Gastrocnemius medialis (tissue), 4 donors: ENCODE measurements around the gene SCAF1. TPM values are rescaled to one million over a fixed set of nuclear protein-coding genes. Genes with fewer than 3 reads are reported as not detected.

Experiments
- ATAC-seq, 2 donors: fragments of 150-250 bp; one replicate each; pipeline ENCODE4 v1.9.1; 2016
- DNase-seq, 2 donors: peaks; one replicate each; pipeline ENCODE4 v3.0.0-alpha.2; 2019
- H3K27ac ChIP-seq, 4 donors: fragments of 200-600 bp; sonication (generic); 1 replicate in 1 of 4; 2 replicates in 3 of 4; pipeline ENCODE4 v1.5.1; 2016 to 2018; ENCODE audit warnings: mild to moderate bottlenecking in 2 of 4, moderate library complexity in 1 of 4
- H3K27me3 ChIP-seq, 3 donors: fragments of 200-600 bp; sonication (generic) in 2 of 3; 1 replicate in 1 of 3; 2 replicates in 2 of 3; pipeline versions ENCODE4 v1.5.1 to v1.6.0; 2016 to 2019; ENCODE audit warnings: mild to moderate bottlenecking in 1 of 3, moderate library complexity in 1 of 3
- H3K36me3 ChIP-seq, 2 donors: fragments of 200-600 bp; sonication (generic) in 1 of 2; one replicate each; pipeline ENCODE4 v1.5.1; 2017 to 2018
- H3K4me1 ChIP-seq, 2 donors: fragments of 200-600 bp; sonication (generic) in 1 of 2; one replicate each; pipeline ENCODE4 v1.5.1; 2016 to 2017; ENCODE audit warnings: mild to moderate bottlenecking in 2 of 2
- H3K4me3 ChIP-seq, 4 donors: fragments of 200-600 bp; sonication (generic) in 3 of 4; 1 replicate in 1 of 4; 2 replicates in 3 of 4; pipeline ENCODE4 v1.5.1; 2016 to 2019; ENCODE audit warnings: mild to moderate bottlenecking in 2 of 4
- H3K9me3 ChIP-seq, 3 donors: fragments of 200-600 bp; sonication (generic) in 2 of 3; 1 replicate in 1 of 3; 2 replicates in 2 of 3; pipeline ENCODE4 v1.5.1; 2016 to 2019
- POLR2A ChIP-seq, 2 donors: fragments of 450-650 bp; IDR thresholded peaks; one replicate each; pipeline ENCODE4 v1.6.1; 2017; ENCODE audit warnings: antibody characterized with exemption in 2 of 2, mild to moderate bottlenecking in 2 of 2, moderate library complexity in 2 of 2
- in situ Hi-C, 4 donors: fragments of 200-750 bp; cut with MboI; loops; one replicate each; pipeline versions ENCODE4 v1.15.0 to v1.8.0; 2017; ENCODE audit warnings: low sequenced_read_pairs in 4 of 4
- intact Hi-C: fragments of 100-400 bp; cut with DNase I; formaldehyde crosslinking; loops from one replicate; pipeline ENCODE4 v1.15.1; 2023; ENCODE audit warnings: low total_unique reads
- total RNA-seq, 4 donors: library from RNA; depleted of rRNA; stranded (reverse); fragments of >200 nt; gene quantifications; one replicate each; pipeline versions ENCODE4 v1.1.0 to v1.2.3, GENCODE V29; 2016
- TF ChIP-seq, protein P1 (sequence below), 5 experiments: fragments of 450-650 bp in 3 of 5; fragments of 200-600 bp in 2 of 5; sonication (generic) in 2 of 5; IDR thresholded peaks in 4 of 5; conservative IDR thresholded peaks in 1 of 5; 1 replicate in 4 of 5; 2 replicates in 1 of 5; pipeline ENCODE4 v1.5.1; 2016 to 2019; ENCODE audit warnings: antibody characterized with exemption in 5 of 5, mild to moderate bottlenecking in 3 of 5, moderate library complexity in 3 of 5

SCAF1 gene
- 10 to 100 TPM; 13.7 to 36.1 (median 32.9) TPM for total RNA-seq

DNA sequence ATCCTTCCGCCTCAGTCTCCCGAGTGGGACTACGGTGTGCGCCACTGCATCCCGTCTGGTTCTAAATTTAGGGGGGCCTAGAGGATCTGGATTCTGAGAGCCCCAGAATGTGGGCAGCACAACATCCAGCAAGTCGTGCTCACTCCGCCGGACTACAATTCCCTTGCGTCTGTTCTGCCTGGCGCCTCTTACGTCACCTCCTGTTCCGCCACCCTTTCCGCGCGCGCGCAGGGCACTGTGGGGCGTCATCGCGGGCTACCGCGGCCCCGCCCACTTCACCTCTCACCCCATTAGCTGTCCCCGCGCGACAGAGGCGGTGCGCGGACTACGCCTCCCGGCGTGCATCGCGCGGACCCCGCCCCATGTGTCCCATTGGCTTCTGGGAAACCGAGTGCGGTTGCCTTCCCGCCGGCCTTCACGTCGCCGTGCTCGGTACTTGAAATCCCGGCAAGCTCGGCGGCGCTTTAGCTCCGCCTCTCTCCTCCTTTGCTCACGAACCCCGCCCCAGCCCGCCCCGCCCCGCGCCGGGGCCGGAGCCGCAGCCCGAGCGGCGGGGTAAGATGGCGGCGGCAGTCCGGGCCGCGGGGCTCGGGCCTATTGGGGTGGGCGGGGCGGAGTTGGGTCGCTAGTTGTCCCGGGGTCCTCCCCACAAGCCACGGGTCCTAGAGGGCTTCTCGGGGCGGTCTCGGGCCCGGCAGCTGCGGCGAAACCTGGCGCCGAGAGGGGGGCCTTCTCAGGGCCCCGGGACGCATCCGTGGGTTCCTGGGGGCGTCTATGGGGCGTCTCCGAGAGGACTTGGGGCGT, at the start of gene SCAF1:
TSS of gene SCAF1 (plus strand) at position 522 of the 804 bp plus-strand sequence. CDS start 2,818 bp downstream, outside the sequence.
- no peaks in the 10 kb centered on the region for H3K27me3 ChIP-seq
- H3K36me3 ChIP-seq, result peaks cover 0 to 16% of the 10 kb centered on the region in 2 donors
- DNase-seq (peak; percentile 99 to 100), ATAC-seq (peak; percentile 60 to 62)
- no peaks in the 10 kb centered on the region for H3K9me3 ChIP-seq
- peak within 1 kb of the TSS; percentile 93 to 99 (median 97) for H3K27ac ChIP-seq
- intact Hi-C loops (loop anchor here (1.0 to 5.0 kb wide), 5 partner anchors 22 to 385 kb away; partner anchors contain the start of genes AKT1S1, NOSIP, PRRG2 and TBC1D17), in situ Hi-C loops (no loop called here)
- H3K4me3 ChIP-seq, result peak within 1 kb of the TSS; percentile 76 to 95 (median 84)
- H3K4me1 ChIP-seq, result peaks cover 31 to 37% of the 10 kb centered on the region in 2 donors
- TF ChIP-seq, protein P1, sequence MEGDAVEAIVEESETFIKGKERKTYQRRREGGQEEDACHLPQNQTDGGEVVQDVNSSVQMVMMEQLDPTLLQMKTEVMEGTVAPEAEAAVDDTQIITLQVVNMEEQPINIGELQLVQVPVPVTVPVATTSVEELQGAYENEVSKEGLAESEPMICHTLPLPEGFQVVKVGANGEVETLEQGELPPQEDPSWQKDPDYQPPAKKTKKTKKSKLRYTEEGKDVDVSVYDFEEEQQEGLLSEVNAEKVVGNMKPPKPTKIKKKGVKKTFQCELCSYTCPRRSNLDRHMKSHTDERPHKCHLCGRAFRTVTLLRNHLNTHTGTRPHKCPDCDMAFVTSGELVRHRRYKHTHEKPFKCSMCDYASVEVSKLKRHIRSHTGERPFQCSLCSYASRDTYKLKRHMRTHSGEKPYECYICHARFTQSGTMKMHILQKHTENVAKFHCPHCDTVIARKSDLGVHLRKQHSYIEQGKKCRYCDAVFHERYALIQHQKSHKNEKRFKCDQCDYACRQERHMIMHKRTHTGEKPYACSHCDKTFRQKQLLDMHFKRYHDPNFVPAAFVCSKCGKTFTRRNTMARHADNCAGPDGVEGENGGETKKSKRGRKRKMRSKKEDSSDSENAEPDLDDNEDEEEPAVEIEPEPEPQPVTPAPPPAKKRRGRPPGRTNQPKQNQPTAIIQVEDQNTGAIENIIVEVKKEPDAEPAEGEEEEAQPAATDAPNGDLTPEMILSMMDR (IDR thresholded peaks at IDR 0.05 in 4 of 5, conservative IDR thresholded peaks at IDR 0.05 in 1 of 5), result peak in 1 of 5 experiments; percentile 11
- TF ChIP-seq POLR2A (IDR thresholded peaks at IDR 0.05), result peak; percentile 92 to 97

- in situ Hi-C loops (no loop called here), intact Hi-C loops (loop anchor here (1.0 to 10.0 kb wide), 5 partner anchors 48 to 1128 kb away; partner anchors contain the start of genes CYTH2, FUZ, MYH14 and PRMT1)
- no peaks in the 10 kb centered on the region for H3K27me3 ChIP-seq
- H3K4me3 ChIP-seq, result peak overlapping the region; percentile 62 to 82 (median 70)
- H3K27ac ChIP-seq, result peak overlapping the region; percentile 86 to 95 (median 94)
- DNase-seq, result no peak
- TF ChIP-seq, protein P1 (IDR thresholded peaks at IDR 0.05 in 4 of 5, conservative IDR thresholded peaks at IDR 0.05 in 1 of 5), result no peak
- TF ChIP-seq POLR2A (IDR thresholded peaks at IDR 0.05), result no peak
- no peak for ATAC-seq
- H3K9me3 ChIP-seq, result no peaks in the 10 kb centered on the region
- peaks cover 14 to 15% of the 10 kb centered on the region in 2 donors for H3K4me1 ChIP-seq
- H3K36me3 ChIP-seq, result peaks cover 0 to 24% of the 10 kb centered on the region in 2 donors
These were observed 49.4 kb upstream of the SCAF1 start for GRCh38 chr19:49592486-49593232.

GRCh38 chr19:49593233-49594113, 48.5 kb upstream of the SCAF1 start:
- peak overlapping the region; percentile 62 to 82 (median 70) for H3K4me3 ChIP-seq
- no peaks in the 10 kb centered on the region for H3K27me3 ChIP-seq
- peak in 1 of 2 donors; percentile 20 for TF ChIP-seq POLR2A (IDR thresholded peaks at IDR 0.05)
- TF ChIP-seq, protein P1 (IDR thresholded peaks at IDR 0.05 in 4 of 5, conservative IDR thresholded peaks at IDR 0.05 in 1 of 5), result no peak
- peaks cover 0 to 24% of the 10 kb centered on the region in 2 donors for H3K36me3 ChIP-seq
- DNase-seq, result peak; percentile 96 to 97
- ATAC-seq, result peak; percentile 71 to 77
- peak overlapping the region; percentile 86 to 95 (median 94) for H3K27ac ChIP-seq
- in situ Hi-C loops, result no loop called here
- no peaks in the 10 kb centered on the region for H3K9me3 ChIP-seq
- H3K4me1 ChIP-seq, result peaks cover 14 to 15% of the 10 kb centered on the region in 2 donors
- intact Hi-C loops, result loop anchor here (1.0 to 10.0 kb wide), 5 partner anchors 47 to 1129 kb away; partner anchors contain the start of genes CYTH2, FUZ, MYH14 and PRMT1
